Measurements from ENCODE around the gene CARD9.

Gene CARD9

DNA sequence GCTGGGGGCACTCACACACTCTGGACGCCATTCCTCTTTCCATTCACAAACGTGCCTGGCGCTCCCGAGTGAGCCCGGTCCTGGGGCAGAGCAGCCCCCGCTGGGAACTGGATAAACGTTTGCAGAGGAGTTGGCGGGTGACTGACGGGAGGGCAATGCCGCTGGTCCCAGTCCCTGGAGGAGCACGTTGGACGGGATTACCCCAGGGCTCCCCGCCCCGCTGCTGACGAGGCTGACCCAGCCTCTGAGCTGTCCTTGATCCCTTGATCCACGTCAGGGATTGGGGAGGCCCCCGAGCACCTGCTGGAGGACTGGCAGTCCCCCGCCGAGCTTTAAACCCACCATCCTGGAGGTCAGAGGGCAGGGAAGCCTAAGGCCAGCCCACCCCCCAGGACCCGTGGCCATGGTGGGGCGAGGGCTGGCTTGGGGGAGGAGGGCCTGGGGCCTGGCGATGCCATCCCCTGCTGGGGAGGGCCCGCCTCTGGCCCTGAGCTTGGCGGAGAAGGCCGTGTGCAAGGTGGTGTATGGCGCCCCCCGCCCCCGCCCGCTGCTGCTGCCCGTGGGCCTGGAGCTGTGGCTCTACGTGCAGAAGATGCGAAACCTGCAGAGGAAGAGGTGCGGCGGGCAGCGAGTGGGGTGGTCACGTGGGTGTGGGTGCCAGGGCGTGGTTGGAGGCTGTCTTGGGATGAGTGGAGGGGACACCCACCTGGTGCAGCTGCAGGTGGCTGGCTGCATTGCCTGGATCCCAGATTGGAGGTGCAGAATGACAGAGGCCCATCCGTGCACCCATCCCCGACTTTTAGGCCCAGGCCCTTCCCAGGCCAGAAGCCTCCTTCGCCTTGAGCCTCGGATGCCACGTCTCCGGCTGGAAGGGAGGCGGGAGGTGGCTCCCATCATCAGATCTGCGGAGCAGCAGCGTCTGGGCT, 41.6 kb downstream of the CARD9 start:
- Histone ChIP-seq H3K4me3 (replicated peaks; ENCODE audit: low read depth, low read length) (no peak overlapping the region), H3K36me3 (ENCODE audit: control insufficient read depth, insufficient read depth, low read length) (no peaks in the 10 kb centered on the region), H3K27me3 (replicated peaks; ENCODE audit: control insufficient read depth, insufficient read depth, low read length) (no peaks in the 10 kb centered on the region; the same call in none of the 2 replicates)
- TF ChIP-seq, protein P1, sequence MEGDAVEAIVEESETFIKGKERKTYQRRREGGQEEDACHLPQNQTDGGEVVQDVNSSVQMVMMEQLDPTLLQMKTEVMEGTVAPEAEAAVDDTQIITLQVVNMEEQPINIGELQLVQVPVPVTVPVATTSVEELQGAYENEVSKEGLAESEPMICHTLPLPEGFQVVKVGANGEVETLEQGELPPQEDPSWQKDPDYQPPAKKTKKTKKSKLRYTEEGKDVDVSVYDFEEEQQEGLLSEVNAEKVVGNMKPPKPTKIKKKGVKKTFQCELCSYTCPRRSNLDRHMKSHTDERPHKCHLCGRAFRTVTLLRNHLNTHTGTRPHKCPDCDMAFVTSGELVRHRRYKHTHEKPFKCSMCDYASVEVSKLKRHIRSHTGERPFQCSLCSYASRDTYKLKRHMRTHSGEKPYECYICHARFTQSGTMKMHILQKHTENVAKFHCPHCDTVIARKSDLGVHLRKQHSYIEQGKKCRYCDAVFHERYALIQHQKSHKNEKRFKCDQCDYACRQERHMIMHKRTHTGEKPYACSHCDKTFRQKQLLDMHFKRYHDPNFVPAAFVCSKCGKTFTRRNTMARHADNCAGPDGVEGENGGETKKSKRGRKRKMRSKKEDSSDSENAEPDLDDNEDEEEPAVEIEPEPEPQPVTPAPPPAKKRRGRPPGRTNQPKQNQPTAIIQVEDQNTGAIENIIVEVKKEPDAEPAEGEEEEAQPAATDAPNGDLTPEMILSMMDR (IDR thresholded peaks at IDR 0.05; ENCODE audit: insufficient read depth, low read length, poor library complexity, severe bottlenecking): no peak
- no peak for DNase-seq (ENCODE audit: extremely low read depth, insufficient read length)

DNA sequence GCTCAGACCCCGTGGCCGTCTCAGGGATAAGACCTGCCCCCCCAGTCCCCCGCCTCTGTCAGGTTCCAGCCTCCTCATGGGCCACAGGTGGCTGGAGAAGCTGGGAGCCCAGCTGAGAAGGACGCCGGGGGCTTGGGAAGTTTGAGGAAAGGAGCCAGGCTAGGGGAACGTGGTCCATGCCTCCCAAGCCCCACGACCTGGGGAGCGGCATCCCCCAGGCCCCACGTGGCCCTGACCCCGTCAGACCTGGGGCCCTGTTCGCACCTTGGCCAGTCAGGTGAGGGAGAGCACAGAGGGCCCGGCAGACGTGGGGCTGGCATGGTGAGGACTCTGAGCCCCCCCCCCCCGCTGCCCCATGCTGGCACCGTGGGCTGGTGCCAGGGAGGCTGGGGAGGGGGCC, 42.4 kb downstream of the CARD9 start:
- H3K36me3 ChIP-seq (ENCODE audit: control insufficient read depth, insufficient read depth, low read length): no peaks in the 10 kb centered on the region
- DNase-seq (ENCODE audit: extremely low read depth, insufficient read length): no peak
- H3K27me3 ChIP-seq (replicated peaks; ENCODE audit: control insufficient read depth, insufficient read depth, low read length): no peaks in the 10 kb centered on the region; the same call in none of the 2 replicates
- H3K4me3 ChIP-seq (replicated peaks; ENCODE audit: low read depth, low read length): no peak overlapping the region
- TF ChIP-seq, protein P1 (IDR thresholded peaks at IDR 0.05; ENCODE audit: insufficient read depth, low read length, poor library complexity, severe bottlenecking): no peak

DNA sequence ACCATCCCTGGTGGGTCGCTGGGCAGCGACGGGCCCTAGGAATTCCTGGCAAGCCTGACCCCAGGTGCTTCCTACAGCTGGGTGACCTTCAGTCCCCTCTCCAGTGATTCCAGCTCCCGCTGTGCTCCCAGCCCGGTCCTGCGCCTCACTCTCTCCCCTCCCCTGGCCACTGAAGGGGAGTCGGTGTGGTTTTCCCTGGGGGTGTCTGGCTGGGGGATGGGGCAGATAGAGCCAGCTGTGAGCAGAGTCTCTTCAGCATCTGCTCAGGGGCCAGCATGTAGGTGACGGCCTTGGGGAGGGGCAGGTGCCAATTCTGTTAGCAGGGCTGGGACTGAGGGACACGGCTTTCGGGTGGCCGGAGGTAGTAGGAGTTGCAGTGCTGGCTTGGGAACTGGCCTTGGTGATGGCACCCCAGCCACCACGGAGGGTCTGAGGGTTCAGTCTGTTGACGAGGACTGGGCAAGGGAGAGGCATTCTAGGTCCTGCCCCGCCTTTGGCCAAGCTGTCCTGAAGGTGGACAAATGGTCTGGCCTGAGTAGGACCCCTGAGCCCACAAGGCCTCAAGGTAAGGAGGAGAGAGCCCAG, 43.0 kb downstream of the CARD9 start:
- TF ChIP-seq, protein P1 (IDR thresholded peaks at IDR 0.05; ENCODE audit: insufficient read depth, low read length, poor library complexity, severe bottlenecking): no peak
- H3K36me3 ChIP-seq (ENCODE audit: control insufficient read depth, insufficient read depth, low read length): no peaks in the 10 kb centered on the region
- DNase-seq (ENCODE audit: extremely low read depth, insufficient read length): no peak
- no peaks in the 10 kb centered on the region; the same call in none of the 2 replicates for H3K27me3 ChIP-seq (replicated peaks; ENCODE audit: control insufficient read depth, insufficient read depth, low read length)
- H3K4me3 ChIP-seq (replicated peaks; ENCODE audit: low read depth, low read length): no peak overlapping the region

DNA sequence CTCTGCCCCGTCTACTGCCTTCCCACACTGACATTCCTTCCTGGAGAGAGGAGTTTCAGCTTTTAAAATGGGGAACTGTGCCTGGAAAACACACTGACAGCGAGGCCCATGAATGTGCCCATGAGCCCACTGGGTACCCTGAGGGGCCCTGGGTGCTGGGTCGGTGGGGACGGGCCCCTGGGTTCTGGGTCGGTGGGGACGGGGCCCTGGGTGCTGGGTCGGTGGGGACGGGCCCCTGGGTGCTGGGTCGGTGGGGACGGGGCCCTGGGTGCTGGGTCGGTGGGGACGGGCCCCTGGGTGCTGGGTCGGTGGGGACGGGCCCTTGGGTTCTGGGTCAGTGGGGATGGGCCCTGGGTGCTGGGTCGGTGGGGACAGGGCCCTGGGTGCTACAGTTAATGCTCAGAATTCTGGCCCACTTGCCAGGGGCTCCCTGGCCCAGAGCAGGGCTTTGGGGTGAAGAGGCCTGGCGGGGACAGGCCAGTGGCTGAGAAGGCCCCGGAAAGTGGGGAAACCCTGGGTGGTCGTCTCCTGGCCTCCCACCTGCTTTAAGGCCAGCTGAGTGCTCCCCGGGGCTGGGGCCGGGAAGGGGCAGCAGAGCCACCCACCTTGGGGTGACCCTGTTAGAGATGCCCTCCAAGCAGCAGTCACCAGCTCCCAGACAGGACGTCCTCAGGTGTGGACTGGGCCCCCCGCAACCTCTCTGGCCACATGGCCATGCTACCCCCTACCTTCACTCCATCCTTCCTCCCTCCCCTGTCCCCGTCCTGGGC, 43.6 kb downstream of the CARD9 start:
- DNase-seq (ENCODE audit: extremely low read depth, insufficient read length): no peak
- no peaks in the 10 kb centered on the region for H3K36me3 ChIP-seq (ENCODE audit: control insufficient read depth, insufficient read depth, low read length)
- peaks cover 3% of the 10 kb centered on the region for H3K27me3 ChIP-seq (replicated peaks; ENCODE audit: control insufficient read depth, insufficient read depth, low read length)
- no peak overlapping the region for H3K4me3 ChIP-seq (replicated peaks; ENCODE audit: low read depth, low read length)
- TF ChIP-seq, protein P1 (IDR thresholded peaks at IDR 0.05; ENCODE audit: insufficient read depth, low read length, poor library complexity, severe bottlenecking): no peak

DNA sequence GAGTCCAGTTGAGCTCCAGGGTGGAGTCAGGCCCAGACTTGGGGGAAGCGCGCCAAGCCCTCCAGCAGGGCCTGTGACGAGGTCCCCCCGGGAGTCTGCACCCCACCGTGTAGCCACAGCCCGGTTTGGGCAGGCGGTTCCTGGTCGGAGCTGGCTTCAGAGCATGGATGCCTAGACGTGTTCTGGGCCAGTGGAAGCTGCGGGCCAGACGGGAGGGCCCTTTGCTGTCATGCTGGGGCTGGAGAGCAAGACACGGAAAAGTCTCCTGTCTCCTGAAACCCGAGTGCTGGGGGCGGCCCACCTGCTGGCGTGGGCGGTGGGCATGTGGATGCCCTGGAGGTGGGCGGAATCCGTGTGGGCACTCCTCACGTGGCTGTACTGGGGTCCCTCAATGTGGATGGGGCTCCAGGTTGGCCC, 44.2 kb downstream of the CARD9 start:
- TF ChIP-seq, protein P1 (IDR thresholded peaks at IDR 0.05; ENCODE audit: insufficient read depth, low read length, poor library complexity, severe bottlenecking): no peak
- peaks cover 3% of the 10 kb centered on the region for H3K27me3 ChIP-seq (replicated peaks; ENCODE audit: control insufficient read depth, insufficient read depth, low read length)
- H3K4me3 ChIP-seq (replicated peaks; ENCODE audit: low read depth, low read length): no peak overlapping the region

More for the DNA sequence above, 44.2 kb downstream of the CARD9 start:
- H3K36me3 ChIP-seq (ENCODE audit: control insufficient read depth, insufficient read depth, low read length): no peaks in the 10 kb centered on the region
- DNase-seq (ENCODE audit: extremely low read depth, insufficient read length): no peak
